IMR-90 (cell line): ENCODE results near the gene LMO1. TPM values are rescaled to one million over a fixed set of nuclear protein-coding genes. Genes with fewer than 3 reads are reported as not detected.

Source experiments
- ATAC-seq: fragments of 200-7000 bp; cut with Tn5 transposase; 2 replicates; pipeline ENCODE4 v1.9.1; 2020; ENCODE audit warnings: low read depth, mild to moderate bottlenecking, moderate library complexity
- BruUV-seq: library from RNA; stranded (reverse); fragments of 400-500 nt; replicated peaks from 2 replicates; lab custom pipeline; 2021; lab: Mats Ljungman, UMichigan
- CTCF ChIA-PET: fragments of 300-600 bp; formaldehyde crosslinking; extraction: SDS; loops from one replicate; lab custom pipeline; 2021; ENCODE audit warnings: antibody characterized with exemption; lab: Yijun Ruan, JAX
- POLR2A ChIA-PET: fragments of 300-600 bp; sonication (Branson Sonifier 250); formaldehyde crosslinking; loops from one replicate; lab custom pipeline; 2022; ENCODE audit warnings: antibody characterized with exemption; ENCODE audit not compliant: unreplicated experiment; lab: Charles Lee
- DNase-seq: peaks from one replicate; pipeline ENCODE4 v3.0.0; 2013
- H2AFZ ChIP-seq: replicated peaks from 2 replicates; pipeline ENCODE3; 2013; ENCODE audit warnings: low read length, mild to moderate bottlenecking; ENCODE audit not compliant: poor library complexity
- H2AK5ac ChIP-seq: 2 replicates; pipeline ENCODE4 v1.6.1; 2013; ENCODE audit warnings: low read depth, low read length, inconsistent platforms
- H2AK9ac ChIP-seq: replicated peaks from 2 replicates; pipeline ENCODE3; 2013; ENCODE audit warnings: mild to moderate bottlenecking, low read depth, low read length, moderate library complexity; ENCODE audit not compliant: poor library complexity
- H2BK120ac ChIP-seq: 2 replicates; pipeline ENCODE4 v1.6.1; 2013; ENCODE audit warnings: low read depth, low read length, inconsistent platforms
- H2BK15ac ChIP-seq: 3 replicates; pipeline ENCODE4 v1.6.1; 2013; ENCODE audit warnings: low read depth, low read length, inconsistent platforms
- H2BK20ac ChIP-seq: 2 replicates; pipeline ENCODE4 v1.6.1; 2013; ENCODE audit warnings: low read depth, mild to moderate bottlenecking, inconsistent platforms, low read length, moderate library complexity
- H2BK5ac ChIP-seq: 2 replicates; pipeline ENCODE4 v1.6.1; 2013; ENCODE audit warnings: mild to moderate bottlenecking, low read depth, low read length, inconsistent platforms; ENCODE audit not compliant: poor library complexity, severe bottlenecking
- H3K14ac ChIP-seq: replicated peaks from 2 replicates; pipeline ENCODE4 v1.6.1; 2013; ENCODE audit warnings: low read depth, low read length, inconsistent platforms
- H3K18ac ChIP-seq: 2 replicates; pipeline ENCODE4 v1.6.1; 2013; ENCODE audit warnings: low read depth, low read length, control low read depth
- H3K23ac ChIP-seq: 2 replicates; pipeline ENCODE4 v1.6.1; 2013; ENCODE audit warnings: low read depth, low read length, inconsistent platforms
- H3K27ac ChIP-seq: 2 replicates; pipeline ENCODE4 v1.5.1; 2013; ENCODE audit warnings: mild to moderate bottlenecking, control low read depth, low read length; ENCODE audit not compliant: insufficient read depth
- H3K27me3 ChIP-seq: 2 replicates; pipeline ENCODE4 v1.6.1; 2013; ENCODE audit warnings: low read length; ENCODE audit not compliant: control insufficient read depth, insufficient read depth
- H3K36me3 ChIP-seq: 2 replicates; pipeline ENCODE4 v1.6.1; 2013; ENCODE audit warnings: low read length, mixed read lengths; ENCODE audit not compliant: control insufficient read depth, insufficient read depth
- H3K4ac ChIP-seq: 2 replicates; pipeline ENCODE4 v1.6.1; 2013; ENCODE audit warnings: low read depth, low read length, inconsistent platforms
- H3K4me1 ChIP-seq: 2 replicates; pipeline ENCODE4 v1.6.1; 2013; ENCODE audit warnings: low read length, mixed read lengths; ENCODE audit not compliant: control insufficient read depth, insufficient read depth
- H3K4me2 ChIP-seq: 2 replicates; pipeline ENCODE4 v1.6.1; 2013; ENCODE audit warnings: low read depth, mild to moderate bottlenecking, control low read depth, low read length, moderate library complexity
- H3K4me3 ChIP-seq: 2 replicates; pipeline ENCODE4 v1.5.1; 2013; ENCODE audit warnings: low read depth, mild to moderate bottlenecking, control low read depth, low read length, moderate library complexity; ENCODE audit not compliant: insufficient read depth
- H3K56ac ChIP-seq: 2 replicates; pipeline ENCODE4 v1.6.1; 2013; ENCODE audit warnings: low read length, inconsistent platforms; ENCODE audit not compliant: insufficient read depth; ENCODE audit errors: extremely low read depth
- H3K79me1 ChIP-seq, 2 experiments: 2 replicates each; pipeline ENCODE4 v1.6.1; 2013; ENCODE audit warnings: low read length in 2 of 2, inconsistent platforms in 1 of 2, low read depth in 1 of 2
- H3K9ac ChIP-seq: 2 replicates; pipeline ENCODE4 v1.6.1; 2013; ENCODE audit warnings: low read depth, low read length, control low read depth
- H3K9me1 ChIP-seq: 2 replicates; pipeline ENCODE4 v1.6.1; 2013; ENCODE audit warnings: low read length, inconsistent platforms; ENCODE audit not compliant: insufficient read depth
- H3K9me3 ChIP-seq: 2 replicates; pipeline ENCODE4 v1.6.1; 2013; ENCODE audit warnings: low read length; ENCODE audit not compliant: control insufficient read depth, insufficient read depth
- H4K20me1 ChIP-seq: 2 replicates; pipeline ENCODE4 v1.6.1; 2013; ENCODE audit warnings: low read length, inconsistent platforms; ENCODE audit not compliant: insufficient read depth
- H4K5ac ChIP-seq: 2 replicates; pipeline ENCODE4 v1.6.1; 2013; ENCODE audit warnings: mild to moderate bottlenecking, low read depth, low read length, control low read depth
- H4K8ac ChIP-seq, 2 experiments: 2 replicates each; pipeline ENCODE4 v1.6.1; 2013; ENCODE audit warnings: low read depth in 2 of 2, low read length in 2 of 2, control low read depth in 1 of 2, inconsistent platforms in 1 of 2
- H4K91ac ChIP-seq: 2 replicates; pipeline ENCODE4 v1.6.1; 2013; ENCODE audit warnings: low read depth, low read length, inconsistent platforms; ENCODE audit not compliant: insufficient read depth
- BHLHE40 ChIP-seq: fragments of 150-350 bp; IDR thresholded peaks from 2 replicates; pipeline ENCODE4 v1.6.1; 2016; ENCODE audit warnings: mild to moderate bottlenecking, low read depth, low read length
- CEBPB ChIP-seq: IDR thresholded peaks from 2 replicates; pipeline ENCODE4 v1.6.1; 2012; ENCODE audit warnings: low read depth, low read length, improper control_type of control experiment
- CHD1 ChIP-seq: IDR thresholded peaks from 2 replicates; pipeline ENCODE4 v1.6.1; 2012; ENCODE audit warnings: low read depth, low read length, improper control_type of control experiment
- FOS ChIP-seq: fragments of 150-350 bp; IDR thresholded peaks from 2 replicates; pipeline ENCODE4 v1.6.1; 2016; ENCODE audit warnings: low read depth, low read length
- MAFK ChIP-seq: IDR thresholded peaks from 2 replicates; pipeline ENCODE4 v1.6.1; 2012; ENCODE audit warnings: low read depth, low read length, improper control_type of control experiment
- MAZ ChIP-seq: IDR thresholded peaks from 2 replicates; pipeline ENCODE4 v1.6.1; 2012; ENCODE audit warnings: low read depth, mild to moderate bottlenecking, low read length, improper control_type of control experiment, moderate library complexity, borderline replicate concordance
- MXI1 ChIP-seq: IDR thresholded peaks from 2 replicates; pipeline ENCODE4 v1.6.1; 2012; ENCODE audit warnings: low read depth, mild to moderate bottlenecking, low read length, moderate library complexity, borderline replicate concordance
- NFE2L2 ChIP-seq: fragments of 150-350 bp; IDR thresholded peaks from 2 replicates; pipeline ENCODE4 v1.6.1; 2016; ENCODE audit warnings: low read depth, mild to moderate bottlenecking, low read length
- POLR2A ChIP-seq: IDR thresholded peaks from 2 replicates; pipeline ENCODE4 v1.6.1; 2012; ENCODE audit warnings: mild to moderate bottlenecking, low read depth, low read length
- RAD21 ChIP-seq: IDR thresholded peaks from 2 replicates; pipeline ENCODE4 v1.6.1; 2012; ENCODE audit warnings: low read length, improper control_type of control experiment
- RCOR1 ChIP-seq: IDR thresholded peaks from 2 replicates; pipeline ENCODE4 v1.6.1; 2012; ENCODE audit warnings: mild to moderate bottlenecking, low read length, improper control_type of control experiment; ENCODE audit not compliant: insufficient replicate concordance
- RFX5 ChIP-seq: IDR thresholded peaks from 2 replicates; pipeline ENCODE4 v1.8.0; 2012; ENCODE audit warnings: low read depth, mild to moderate bottlenecking, low read length, moderate library complexity
- SMC3 ChIP-seq: fragments of 150-350 bp; IDR thresholded peaks from 2 replicates; pipeline ENCODE4 v1.6.1; 2016; ENCODE audit warnings: low read depth, mild to moderate bottlenecking, antibody characterized with exemption, low read length, moderate library complexity
- WGBS, 2 experiments: methylation state at CpG; one replicate each; pipeline versions ENCODE4 v1.1.5 to v1.1.7; 2013; ENCODE audit warnings: missing lambda C conversion rate in 2 of 2; ENCODE audit not compliant: insufficient read length in 1 of 2; ENCODE audit errors: extremely low coverage in 2 of 2; 5-methylcytosine and 5-hydroxymethylcytosine counted together
- dilution Hi-C: fragments of 300-500 bp; cut with HindIII; formaldehyde crosslinking; loops from one replicate; pipeline ENCODE4 v1.14.3; 2018; ENCODE audit warnings: low sequenced_read_pairs; ENCODE audit not compliant: unreplicated experiment
- in situ Hi-C: fragments of 300-500 bp; cut with MboI; formaldehyde crosslinking; loops from 3 replicates; pipeline ENCODE4 v1.14.3; 2019; ENCODE audit warnings: low sequenced_read_pairs, inconsistent platforms, mixed read lengths
- intact Hi-C: fragments of 100-400 bp; cut with micrococcal nuclease; formaldehyde crosslinking; loops from 2 replicates; pipeline ENCODE4 v1.10.0; 2022
- polyA plus RNA-seq, 3 experiments: library from polyadenylated mRNA; depleted of rRNA; stranded (reverse); fragments of >200 nt; gene quantifications; 2 replicates each; pipeline ENCODE4 v1.2.3, GENCODE V29; 2012; ENCODE audit warnings: low replicate concordance in 1 of 3
- total RNA-seq: library from RNA; depleted of rRNA; stranded (reverse); fragments of >200 nt; gene quantifications from 2 replicates; pipeline ENCODE4 v1.2.3, GENCODE V29; 2012
- TF ChIP-seq, protein P1 (sequence below): fragments of 150-350 bp; IDR thresholded peaks from 2 replicates; pipeline ENCODE4 v1.6.1; 2017; ENCODE audit warnings: mild to moderate bottlenecking, antibody characterized with exemption, low read length, low read depth
- TF ChIP-seq, protein P2 (sequence below): conservative IDR thresholded peaks from 2 replicates; pipeline ENCODE4 v1.5.1; 2012; ENCODE audit warnings: mild to moderate bottlenecking, low read depth, low read length, improper control_type of control experiment
- TF ChIP-seq, protein P3 (sequence below): fragments of 150-350 bp; IDR thresholded peaks from 2 replicates; pipeline ENCODE4 v1.6.1; 2016; ENCODE audit warnings: low read depth, mild to moderate bottlenecking, low read length, moderate library complexity, borderline replicate concordance

The LMO1 gene
- total and polyA plus RNA-seq, 2 of the 4 experiments (the other 2 are of a cell fraction), result not detected

DNA sequence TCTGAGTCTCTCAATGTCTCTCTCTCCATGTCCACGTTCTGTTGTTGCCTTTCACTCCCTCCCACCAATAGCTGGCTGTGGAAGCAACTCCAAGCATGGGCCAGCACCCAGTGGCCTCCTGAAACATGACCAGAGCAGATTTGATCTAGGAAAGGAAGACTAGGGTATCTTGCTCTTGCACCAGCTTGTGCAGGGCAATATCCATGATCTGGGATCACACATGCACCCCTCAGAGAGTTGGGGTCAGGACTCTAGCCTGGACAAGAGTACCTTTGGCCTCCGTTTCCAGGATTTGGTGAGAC, 60.3 kb downstream of the LMO1 start:
- no peak for TF ChIP-seq BHLHE40
- no peak for TF ChIP-seq CHD1
- TF ChIP-seq, protein P1, sequence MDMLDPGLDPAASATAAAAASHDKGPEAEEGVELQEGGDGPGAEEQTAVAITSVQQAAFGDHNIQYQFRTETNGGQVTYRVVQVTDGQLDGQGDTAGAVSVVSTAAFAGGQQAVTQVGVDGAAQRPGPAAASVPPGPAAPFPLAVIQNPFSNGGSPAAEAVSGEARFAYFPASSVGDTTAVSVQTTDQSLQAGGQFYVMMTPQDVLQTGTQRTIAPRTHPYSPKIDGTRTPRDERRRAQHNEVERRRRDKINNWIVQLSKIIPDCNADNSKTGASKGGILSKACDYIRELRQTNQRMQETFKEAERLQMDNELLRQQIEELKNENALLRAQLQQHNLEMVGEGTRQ, result no peak
- TF ChIP-seq, protein P2, sequence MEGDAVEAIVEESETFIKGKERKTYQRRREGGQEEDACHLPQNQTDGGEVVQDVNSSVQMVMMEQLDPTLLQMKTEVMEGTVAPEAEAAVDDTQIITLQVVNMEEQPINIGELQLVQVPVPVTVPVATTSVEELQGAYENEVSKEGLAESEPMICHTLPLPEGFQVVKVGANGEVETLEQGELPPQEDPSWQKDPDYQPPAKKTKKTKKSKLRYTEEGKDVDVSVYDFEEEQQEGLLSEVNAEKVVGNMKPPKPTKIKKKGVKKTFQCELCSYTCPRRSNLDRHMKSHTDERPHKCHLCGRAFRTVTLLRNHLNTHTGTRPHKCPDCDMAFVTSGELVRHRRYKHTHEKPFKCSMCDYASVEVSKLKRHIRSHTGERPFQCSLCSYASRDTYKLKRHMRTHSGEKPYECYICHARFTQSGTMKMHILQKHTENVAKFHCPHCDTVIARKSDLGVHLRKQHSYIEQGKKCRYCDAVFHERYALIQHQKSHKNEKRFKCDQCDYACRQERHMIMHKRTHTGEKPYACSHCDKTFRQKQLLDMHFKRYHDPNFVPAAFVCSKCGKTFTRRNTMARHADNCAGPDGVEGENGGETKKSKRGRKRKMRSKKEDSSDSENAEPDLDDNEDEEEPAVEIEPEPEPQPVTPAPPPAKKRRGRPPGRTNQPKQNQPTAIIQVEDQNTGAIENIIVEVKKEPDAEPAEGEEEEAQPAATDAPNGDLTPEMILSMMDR, result no peak
- no peak for TF ChIP-seq MXI1
- TF ChIP-seq RAD21, result no peak
- TF ChIP-seq SMC3, result no peak
- TF ChIP-seq CEBPB, result no peak
- no peak for TF ChIP-seq MAZ
- no peak for TF ChIP-seq POLR2A
- TF ChIP-seq, protein P3, sequence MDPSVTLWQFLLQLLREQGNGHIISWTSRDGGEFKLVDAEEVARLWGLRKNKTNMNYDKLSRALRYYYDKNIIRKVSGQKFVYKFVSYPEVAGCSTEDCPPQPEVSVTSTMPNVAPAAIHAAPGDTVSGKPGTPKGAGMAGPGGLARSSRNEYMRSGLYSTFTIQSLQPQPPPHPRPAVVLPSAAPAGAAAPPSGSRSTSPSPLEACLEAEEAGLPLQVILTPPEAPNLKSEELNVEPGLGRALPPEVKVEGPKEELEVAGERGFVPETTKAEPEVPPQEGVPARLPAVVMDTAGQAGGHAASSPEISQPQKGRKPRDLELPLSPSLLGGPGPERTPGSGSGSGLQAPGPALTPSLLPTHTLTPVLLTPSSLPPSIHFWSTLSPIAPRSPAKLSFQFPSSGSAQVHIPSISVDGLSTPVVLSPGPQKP, result no peak
- no peak for TF ChIP-seq MAFK
- TF ChIP-seq NFE2L2, result no peak
- no peak for TF ChIP-seq FOS
- TF ChIP-seq RFX5, result no peak
- no peak for TF ChIP-seq RCOR1
- no CpG with 5 or more reads among the region's 2 CpGs for WGBS, 2 experiments
- intact Hi-C loops, result no loop called here
- H4K91ac ChIP-seq, result no peak overlapping the region
- no TSS peak for BruUV-seq
- no peaks in the 10 kb centered on the region for H3K79me1 ChIP-seq
- H2BK15ac ChIP-seq, result no peak overlapping the region
- H3K27ac ChIP-seq, result no peak overlapping the region
- no peak overlapping the region for H3K4ac ChIP-seq
- H2BK5ac ChIP-seq, result no peak overlapping the region
- no peaks in the 10 kb centered on the region for H3K9me1 ChIP-seq
- H3K18ac ChIP-seq, result no peak overlapping the region
- H2BK20ac ChIP-seq, result no peak overlapping the region
- ATAC-seq, result no peak
- H3K4me3 ChIP-seq, result no peak overlapping the region
- no peaks in the 10 kb centered on the region for H3K4me1 ChIP-seq
- ChIA-PET CTCF (no interaction called here), POLR2A (no interaction called here)
- dilution Hi-C loops, result no loop called here
- no peaks in the 10 kb centered on the region for H3K36me3 ChIP-seq
- H3K14ac ChIP-seq, result no peak overlapping the region
- no peaks in the 10 kb centered on the region for H3K9me3 ChIP-seq
- no peak overlapping the region for H4K5ac ChIP-seq
- H3K56ac ChIP-seq, result no peak overlapping the region
- H3K9ac ChIP-seq, result no peak overlapping the region
- in situ Hi-C loops, result no loop called here
- H2AFZ ChIP-seq, result no peak overlapping the region
- H3K4me2 ChIP-seq, result no peak overlapping the region
- H3K27me3 ChIP-seq, result peaks cover 25% of the 10 kb centered on the region
- H4K20me1 ChIP-seq, result no peaks in the 10 kb centered on the region
- no peak overlapping the region for H2AK9ac ChIP-seq
- H2BK120ac ChIP-seq, result no peak overlapping the region
- no peak for DNase-seq
- no peak overlapping the region for H2AK5ac ChIP-seq
- no peak overlapping the region for H4K8ac ChIP-seq
- H3K23ac ChIP-seq, result no peak overlapping the region
